A549 treated with Hydrocortisone at 1 μM for 4 hours (cell line): ENCODE data around the gene PECR. TPM values are rescaled to one million over a fixed set of nuclear protein-coding genes. Genes with fewer than 3 reads are reported as not detected.

Experiments
- total RNA-seq: library from RNA; stranded (reverse); fragments of 200-300 nt; extraction: Qiagen RNA extraction; gene quantifications from 5 replicates; pipeline ENCODE4 v1.2.3, GENCODE V29; 2022

Gene PECR
- total RNA-seq: 13.8 to 17.7 TPM (median 15.6 TPM) in 5 replicates

DNA sequence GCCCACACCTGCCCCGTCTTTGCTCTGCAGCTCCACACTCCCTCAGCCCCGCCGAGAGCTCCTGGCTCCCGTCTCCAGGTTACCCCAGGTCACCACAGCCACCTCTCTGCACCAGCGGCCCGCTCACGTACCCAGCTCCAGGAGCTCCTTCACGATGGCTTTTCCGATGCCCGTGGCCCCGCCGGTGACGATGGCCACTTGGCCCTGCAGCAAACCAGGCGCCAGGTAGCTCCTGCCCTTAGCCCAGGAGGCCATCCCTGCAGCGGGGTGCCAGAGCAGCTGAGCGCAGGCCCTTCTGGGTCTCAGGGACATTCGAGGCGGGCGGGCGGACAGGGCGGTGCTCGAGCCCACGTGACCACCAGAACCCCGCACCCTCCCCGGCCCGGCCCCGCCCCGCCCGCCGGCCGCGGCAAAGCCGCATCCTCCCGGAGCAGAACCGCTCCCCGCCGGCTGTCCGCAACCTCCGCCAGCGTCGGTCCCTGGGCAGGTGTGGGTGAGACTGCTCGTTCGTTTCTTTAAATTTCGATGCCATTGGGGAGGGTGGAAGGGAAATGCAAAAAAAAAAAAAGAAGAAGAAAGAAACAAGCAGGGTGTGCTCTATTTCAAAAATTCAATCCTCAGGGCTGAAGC is at the start of gene PECR, which contains the start of gene TMEM169:
Gene PECR (minus strand): TSS at position 323 of the 630 bp plus-strand sequence. CDS start 68 bp downstream, at position 255.
Gene TMEM169 (plus strand): TSS at position 433 of the 630 bp plus-strand sequence. CDS start 14,045 bp downstream, outside the sequence.

GRCh38 chr2:216108967-216109921 is 27.6 kb upstream of the PECR start, which contains the start of gene XRCC5:
TSS of gene XRCC5 (plus strand) at chr2:216109348. CDS start at chr2:216109437, 89 bp downstream.

GRCh38 chr2:216013080-216013909 is 68.3 kb downstream of the PECR start, which contains the start of gene MREG:
TSS of gene MREG (minus strand) at chr2:216013551. CDS start at chr2:216013327, 224 bp downstream.

Other genes with a start within 250 kb of the PECR start
- gene MREG, start 68.3 kb downstream of the PECR start, total RNA-seq: 4.5 to 4.9 TPM (median 4.7 TPM) in 5 replicates
- gene TMEM169, start 110 bp upstream of the PECR start, total RNA-seq: 0.25 to 0.75 TPM (median 0.38 TPM) in 5 replicates
- 163 to 223 TPM (median 184 TPM) in 5 replicates for gene XRCC5, start 27.5 kb upstream of the PECR start, total RNA-seq